ENCODE results near the gene CD93.

Gene CD93

GRCh38 chr20:23083553-23084220 is 2.4 kb downstream of the CD93 start:
- DNase-seq (ENCODE audit: low read depth in 2 of 2) = no peak

DNA sequence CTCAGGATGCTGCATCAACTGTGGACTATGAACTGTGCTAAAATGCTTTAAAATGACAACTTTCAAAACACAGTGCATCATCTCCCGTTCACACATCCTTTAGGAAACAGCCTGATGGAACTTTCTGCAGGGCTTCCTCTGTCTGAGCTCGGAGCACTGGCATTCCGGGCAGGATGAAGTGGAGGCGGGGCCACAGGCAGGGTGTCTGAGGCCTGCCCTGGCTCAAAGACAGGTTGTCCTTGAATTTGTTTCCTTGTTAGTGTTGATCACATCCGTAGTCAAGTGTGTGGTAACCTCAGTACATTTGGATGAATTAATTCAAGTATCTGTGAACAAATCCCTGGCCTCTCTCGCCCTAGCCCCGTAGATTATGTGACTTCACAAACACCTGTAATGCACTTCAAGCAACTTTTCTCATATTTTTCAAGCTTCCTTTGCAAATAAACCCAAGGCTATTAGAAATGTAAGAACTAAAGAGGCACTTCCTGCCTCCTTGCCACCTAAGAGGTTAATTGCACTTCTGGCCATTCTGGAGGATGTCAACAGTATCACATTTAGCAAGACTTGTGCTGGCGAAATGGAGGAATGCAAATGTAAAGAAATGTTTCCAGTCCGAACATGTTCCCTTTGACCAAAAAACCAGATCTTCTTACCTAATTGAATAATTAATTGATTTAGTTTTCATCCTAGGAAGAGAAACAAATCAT is 3.1 kb downstream of the CD93 start:
- no peak for DNase-seq (ENCODE audit: low read depth in 2 of 2)

- DNase-seq (ENCODE audit: low read depth in 2 of 2) = no peak
Observed at GRCh38 chr20:23081263-23081819, 4.8 kb downstream of the CD93 start.

DNA sequence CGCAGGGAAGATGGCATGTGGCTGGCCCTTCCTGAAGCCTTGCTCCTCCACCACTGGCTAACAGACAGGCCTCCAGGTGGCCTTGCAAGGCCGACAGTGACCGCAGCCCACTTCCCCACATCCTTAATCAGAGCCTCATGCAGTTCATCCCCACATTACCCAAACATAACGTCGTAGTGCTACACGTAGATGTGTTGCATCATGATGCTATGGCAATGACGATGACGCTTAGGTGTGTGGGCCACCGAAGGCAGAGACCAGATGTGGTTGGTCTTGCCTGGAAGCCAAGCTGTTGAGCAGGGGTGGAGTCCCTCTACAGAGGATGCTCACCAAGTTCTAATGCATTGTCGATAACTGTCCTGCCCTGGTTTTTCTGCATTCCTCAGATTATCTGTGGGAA is 5.6 kb downstream of the CD93 start:
- DNase-seq (ENCODE audit: low read depth in 2 of 2) = no peak

- no peak for DNase-seq (ENCODE audit: low read depth in 2 of 2)
Observed at GRCh38 chr20:23079926-23080325, 6.2 kb downstream of the CD93 start.

GRCh38 chr20:23079016-23079351 is 7.1 kb downstream of the CD93 start:
- no peak for DNase-seq (ENCODE audit: low read depth in 2 of 2)

- no peak for DNase-seq (ENCODE audit: low read depth in 2 of 2)
Observed at GRCh38 chr20:23078351-23079015, 7.6 kb downstream of the CD93 start.

GRCh38 chr20:23077277-23077676 is 8.8 kb downstream of the CD93 start:
- DNase-seq (ENCODE audit: low read depth in 2 of 2) = no peak

- DNase-seq (ENCODE audit: low read depth in 2 of 2) = no peak
Observed at GRCh38 chr20:23074052-23074451, 12.1 kb downstream of the CD93 start.

DNA sequence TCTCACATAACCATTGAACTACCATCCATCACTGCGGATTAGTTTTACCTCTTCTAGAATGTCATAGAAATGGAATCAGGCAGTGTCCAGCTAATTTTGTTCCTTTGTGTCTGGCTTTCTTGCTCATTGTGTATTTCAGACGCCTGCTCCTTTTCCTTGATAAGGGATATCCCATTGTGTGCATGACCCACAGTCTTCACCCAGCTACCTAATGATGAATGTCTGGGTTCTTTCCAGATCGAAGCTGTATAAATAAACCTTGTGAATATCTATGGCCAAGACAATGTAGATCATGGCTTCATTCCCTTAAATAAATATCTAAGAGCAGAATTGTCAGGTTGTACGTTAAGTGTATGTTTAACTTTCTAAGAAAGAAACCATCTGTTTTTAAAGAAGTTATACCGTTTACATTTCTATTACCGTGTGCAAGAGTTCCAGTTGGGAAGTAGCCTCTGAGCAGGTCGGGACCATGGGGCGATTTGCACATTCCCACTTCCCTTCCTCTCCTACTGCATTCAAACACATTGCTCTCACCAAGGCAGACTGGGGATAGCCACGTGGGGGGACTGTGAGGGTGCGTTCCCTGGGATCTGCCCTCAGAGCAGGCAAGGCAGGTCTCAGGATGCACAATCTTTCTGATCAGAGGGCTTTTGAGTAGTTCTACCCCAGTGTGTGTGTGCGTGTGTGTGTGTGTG is 13.1 kb downstream of the CD93 start:
- no peak for DNase-seq (ENCODE audit: low read depth in 2 of 2)

GRCh38 chr20:23071996-23072395 is 14.1 kb downstream of the CD93 start:
- DNase-seq (ENCODE audit: low read depth in 2 of 2) = no peak

DNA sequence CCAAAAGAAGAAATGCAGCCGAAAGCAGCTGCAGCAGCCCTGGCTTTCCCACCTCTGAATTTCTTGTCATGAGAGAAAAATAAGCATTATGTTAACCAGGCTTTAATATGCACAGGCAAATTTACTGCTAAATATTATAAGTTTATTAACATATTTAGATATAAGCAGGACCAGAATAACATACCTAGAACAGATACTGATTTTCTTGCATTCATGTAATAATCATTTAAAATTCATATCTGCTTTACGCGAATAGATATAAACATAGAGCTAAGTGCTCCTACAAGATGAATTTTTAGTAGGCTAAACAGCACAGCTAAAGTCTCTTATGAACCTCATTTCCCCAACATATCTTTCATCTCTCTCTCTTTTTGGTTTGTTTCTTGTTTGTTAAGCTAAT is 14.7 kb downstream of the CD93 start:
- no peak for DNase-seq (ENCODE audit: low read depth in 2 of 2)

DNA sequence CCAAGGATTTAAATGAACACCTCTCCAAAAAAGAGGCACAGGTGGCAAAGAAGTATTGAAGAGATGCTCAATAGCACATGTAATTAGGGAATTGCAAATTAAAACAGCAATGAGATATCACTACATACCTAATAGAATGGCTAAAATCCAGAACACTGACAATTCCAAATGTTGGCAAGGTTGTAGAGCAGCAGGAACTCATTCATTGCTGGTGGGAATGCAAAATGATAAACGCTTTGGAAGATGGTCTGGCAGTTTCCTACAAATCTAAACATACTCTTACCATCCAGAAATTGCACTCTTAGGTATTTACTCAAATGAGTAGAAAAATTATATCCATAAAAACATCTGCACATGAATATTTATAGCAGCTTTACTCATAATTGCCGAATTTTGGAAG is 17.0 kb downstream of the CD93 start:
- no peak for DNase-seq (ENCODE audit: low read depth in 2 of 2)

DNA sequence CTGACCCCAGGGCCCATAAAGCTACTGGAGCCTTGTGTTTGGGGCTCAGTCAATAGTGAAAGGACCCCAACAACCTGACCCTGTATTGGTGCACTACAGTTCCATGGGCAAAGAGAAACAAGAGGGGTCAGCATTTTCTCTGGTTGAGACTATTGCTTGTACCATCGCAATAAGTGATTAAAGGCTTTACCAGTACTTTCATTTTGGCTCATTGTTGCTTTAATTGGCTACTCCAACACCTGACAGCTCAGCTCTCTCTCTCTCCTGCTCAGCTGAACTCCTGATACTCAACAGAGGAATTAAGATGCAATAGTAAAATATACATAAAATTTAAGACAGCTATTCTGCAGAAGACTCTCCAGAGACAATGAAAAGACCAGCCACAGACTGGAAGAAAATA is 17.8 kb downstream of the CD93 start:
- no peak for DNase-seq (ENCODE audit: low read depth in 2 of 2)

DNA sequence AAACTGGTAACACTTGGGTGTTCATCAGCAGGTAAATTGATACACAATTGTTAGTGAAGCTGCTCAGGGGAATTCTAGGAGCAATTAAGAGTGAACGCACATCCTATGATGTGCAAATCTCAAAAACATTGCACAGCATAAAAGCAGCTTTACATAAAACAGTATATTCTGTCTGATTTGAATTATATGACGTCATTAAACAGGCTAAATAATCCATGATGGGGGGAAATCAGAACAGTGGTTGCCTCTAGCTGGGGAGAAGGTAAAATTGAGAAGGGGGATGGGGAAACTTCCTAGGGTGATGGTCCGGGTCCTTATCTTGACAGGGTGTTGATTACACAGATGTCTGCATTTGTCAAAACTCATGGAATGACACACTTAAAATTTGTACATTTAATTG is 19.4 kb downstream of the CD93 start:
- no peak for DNase-seq (ENCODE audit: low read depth in 2 of 2)

DNA sequence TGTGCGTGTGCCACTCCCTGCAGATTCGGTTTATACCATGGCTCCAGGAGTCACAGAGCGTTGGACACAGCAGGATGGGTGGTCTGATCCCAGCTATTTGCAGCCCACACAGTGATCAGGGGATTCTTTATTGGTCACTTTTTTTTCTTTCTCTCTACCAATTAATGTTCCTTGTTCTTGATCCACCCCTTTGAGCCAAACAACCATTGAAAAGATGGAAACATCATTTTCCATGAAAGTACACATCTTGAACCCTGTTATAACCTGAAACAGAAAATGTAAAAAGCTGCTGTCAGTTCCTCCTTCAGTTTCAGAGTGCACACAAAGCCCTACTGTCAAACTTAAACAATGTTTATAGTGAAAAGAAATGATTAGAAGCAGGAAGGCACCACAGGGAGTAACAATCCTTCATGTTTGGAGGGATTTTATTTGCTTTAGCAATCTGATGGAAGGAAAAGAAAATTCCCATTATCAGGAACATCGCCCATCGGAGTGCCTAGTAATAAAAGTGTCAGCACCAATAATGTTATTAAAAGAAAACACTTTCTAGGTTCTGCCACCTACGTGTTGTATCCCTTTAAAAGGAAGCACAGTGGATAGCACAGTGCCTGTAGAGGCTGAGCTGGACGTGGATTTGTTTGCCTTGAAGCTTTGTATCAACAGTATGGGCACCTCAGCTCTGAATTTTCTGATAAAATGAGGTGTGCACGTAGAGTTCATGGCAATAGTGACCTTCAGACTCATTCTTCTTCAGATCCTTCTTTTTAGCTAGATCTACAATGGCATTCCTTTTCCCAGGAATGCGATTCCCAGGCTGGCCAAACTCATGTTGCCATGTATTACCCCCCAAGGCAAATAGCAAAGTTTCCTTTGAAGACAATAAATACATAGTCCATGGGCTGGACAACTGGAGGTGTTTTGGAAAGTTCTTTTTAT is 20.6 kb downstream of the CD93 start:
- DNase-seq (ENCODE audit: low read depth in 2 of 2) = no peak

- no peak for DNase-seq (ENCODE audit: low read depth in 2 of 2)
Observed at GRCh38 chr20:23063581-23063980, 22.5 kb downstream of the CD93 start.

DNA sequence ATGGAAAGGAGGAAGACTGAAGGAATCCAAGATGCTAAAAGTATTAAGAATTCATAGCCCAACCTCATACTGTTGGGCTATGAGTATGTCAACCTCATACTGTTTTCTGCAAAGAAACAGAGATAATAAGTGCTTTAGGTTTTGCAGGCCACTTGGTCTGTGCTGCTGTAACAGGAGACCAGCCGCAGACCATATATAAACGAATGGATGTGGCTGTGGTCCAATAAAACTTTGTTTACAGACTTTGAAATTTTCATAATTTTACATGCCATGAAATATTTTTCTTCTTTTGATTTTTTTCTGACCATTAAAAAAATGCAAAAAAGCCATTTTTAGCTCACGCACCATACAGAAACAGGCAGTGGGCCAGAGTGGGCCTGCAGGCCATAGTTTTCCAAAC is 23.0 kb downstream of the CD93 start:
- DNase-seq (ENCODE audit: low read depth in 2 of 2) = no peak

GRCh38 chr20:23062632-23063031 is 23.5 kb downstream of the CD93 start:
- DNase-seq (ENCODE audit: low read depth in 2 of 2) = no peak

DNA sequence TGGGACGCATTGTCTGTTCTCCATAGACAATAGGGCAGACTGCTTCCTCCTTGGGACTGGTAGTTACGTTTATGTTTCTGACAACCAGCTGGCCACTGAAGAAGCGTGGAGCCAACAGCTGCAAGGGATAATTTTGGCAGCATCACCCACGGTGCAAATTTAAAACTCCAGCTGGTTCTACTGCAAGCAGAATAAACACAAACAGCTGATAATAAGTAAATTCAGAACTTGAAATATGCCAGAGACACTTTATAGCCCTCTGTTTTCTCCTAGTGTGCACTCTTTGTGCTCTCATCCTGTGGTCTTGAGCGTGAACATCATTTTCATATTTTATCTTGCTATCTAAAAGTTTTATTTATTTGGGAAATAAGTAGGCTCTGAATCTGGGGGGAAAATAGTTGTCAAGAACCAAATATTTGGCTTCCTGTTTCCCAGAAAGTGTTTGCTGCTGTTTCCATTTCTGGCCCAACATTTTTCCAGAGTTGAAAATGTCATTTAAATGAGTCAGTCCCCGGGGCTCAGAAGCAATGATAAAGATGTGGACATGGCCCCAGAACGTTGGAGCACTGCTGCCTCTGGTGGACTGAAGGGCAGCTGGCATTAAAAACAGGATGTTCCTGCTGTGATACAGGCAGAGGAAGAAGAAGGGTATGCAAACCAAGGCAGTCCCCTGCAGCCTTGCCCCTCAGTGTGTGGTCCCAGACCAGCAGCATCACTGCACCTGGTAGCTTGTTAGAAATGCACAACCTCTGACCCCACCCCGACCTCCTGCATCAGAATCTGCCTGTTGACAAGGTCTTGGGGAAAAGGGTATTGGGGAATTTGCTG is 24.2 kb downstream of the CD93 start:
- no peak for DNase-seq (ENCODE audit: low read depth in 2 of 2)

Measured in stimulated activated CD4-positive, alpha-beta T cell treated with anti-CD3 and anti-CD28 coated beads, Interleukin-1b, Interleukin-23, amount 100 ng/mL, for 1 hour (primary cell).